Kidney (tissue), 14 donors: ENCODE data around the gene ACVRL1. TPM values are rescaled to one million over a fixed set of nuclear protein-coding genes. Genes with fewer than 3 reads are reported as not detected.

Experiments
- DNase-seq, 5 donors: peaks; one replicate each; pipeline ENCODE4 v3.0.0-alpha.2; 2013 to 2020
- FAIRE-seq: peaks from 2 replicates; lab custom pipeline; 2012; peaks lifted over from hg19 to GRCh38; lab: Jason Lieb, UNC
- H3K27ac ChIP-seq, 2 donors: one replicate each; pipeline ENCODE4 v1.7.0; 2013; ENCODE audit warnings: low read depth in 2 of 2, low read length in 2 of 2, inconsistent platforms in 1 of 2
- H3K27me3 ChIP-seq: one replicate; pipeline ENCODE4 v1.7.1; 2013; ENCODE audit warnings: low read length, inconsistent platforms; ENCODE audit not compliant: control insufficient read depth, insufficient read depth
- H3K36me3 ChIP-seq, 3 donors: one replicate each; pipeline versions ENCODE4 v1.7.0 to v1.7.1; 2013; ENCODE audit warnings: low read length in 3 of 3, control low read depth in 1 of 3, inconsistent platforms in 1 of 3; ENCODE audit not compliant: insufficient read depth in 3 of 3, control insufficient read depth in 2 of 3
- H3K4me1 ChIP-seq, 3 donors: one replicate each; pipeline versions ENCODE4 v1.7.0 to v1.7.1; 2013; ENCODE audit warnings: low read length in 3 of 3, inconsistent platforms in 1 of 3, low read depth in 1 of 3; ENCODE audit not compliant: control insufficient read depth in 2 of 3, insufficient read depth in 2 of 3
- H3K4me3 ChIP-seq, 3 donors: one replicate each; pipeline versions ENCODE4 v1.7.0 to v1.8.1; 2013; ENCODE audit warnings: low read length in 3 of 3, control low read depth in 1 of 3, inconsistent platforms in 1 of 3
- H3K9ac ChIP-seq, 3 donors: one replicate each; pipeline versions ENCODE4 v1.7.0 to v1.7.1; 2013; ENCODE audit warnings: low read length in 3 of 3, control low read depth in 1 of 3, inconsistent platforms in 1 of 3
- H3K9me3 ChIP-seq, 3 donors: one replicate each; pipeline versions ENCODE4 v1.7.0 to v1.7.1; 2013; ENCODE audit warnings: low read length in 3 of 3, control low read depth in 1 of 3, inconsistent platforms in 1 of 3; ENCODE audit not compliant: control insufficient read depth in 2 of 3, insufficient read depth in 1 of 3
- CTCF ChIP-seq: IDR thresholded peaks from 3 replicates; pipeline ENCODE4 v1.5.1; 2012; ENCODE audit warnings: mild to moderate bottlenecking, moderate library complexity, borderline replicate concordance; ENCODE audit not compliant: insufficient read depth; ENCODE audit errors: extremely low read depth
- intact Hi-C: fragments of 100-400 bp; cut with DNase I; formaldehyde crosslinking; loops from one replicate; pipeline ENCODE4 v1.11.1; 2022
- polyA plus RNA-seq: library from polyadenylated mRNA; stranded (reverse); fragments of 350-450 nt; fragmentation: Illumina TruSeq; extraction: RNeasy Lipid Tissue Mini Kit (QIAGEN cat#74804); gene quantifications from one replicate; pipeline ENCODE4 v1.2.3, GENCODE V29; 2014; ENCODE audit warnings: low read depth, low replicate concordance; ENCODE audit not compliant: insufficient read depth
- total RNA-seq: library from RNA; stranded (reverse); fragmentation: NEBNext Ultra II Directional; extraction: Animal tissue kit (Norgen Biotek cat#: 25700); gene quantifications from one replicate; pipeline ENCODE4 v1.2.1, GENCODE V29; 2021
- donor health status: control.
- donor health status: control.
- donor health status: control.
- donor health status: control.
- donor health status: control.
- donor health status: DM: yes; HTN: yes; CAD: no.
- donor health status: Normal renal cell carcinoma (clear cell type).

ACVRL1 gene
- total and polyA plus RNA-seq, 2 donors from 2014 or later: 29.1 to 88.4 TPM

- no peak within 1 kb of the TSS for H3K4me3 ChIP-seq
- peaks cover 0 to 6% (median 0%) of the 10 kb centered on the region in 3 donors for H3K4me1 ChIP-seq
- no peak within 1 kb of the TSS for H3K27ac ChIP-seq
- no peaks in the 10 kb centered on the region for H3K9me3 ChIP-seq
- peak; percentile 75 to 90 (median 83) for DNase-seq
- no peak for TF ChIP-seq CTCF
- no peak for FAIRE-seq
- H3K36me3 ChIP-seq: no peaks in the 10 kb centered on the region
- no peaks in the 10 kb centered on the region for H3K27me3 ChIP-seq
- H3K9ac ChIP-seq: no peak within 1 kb of the TSS
- intact Hi-C loops: no loop called here
Measured at GRCh38 chr12:51887476-51888315, 19.6 kb upstream of the ACVRL1 start, which contains the start of gene ANKRD33. Gene ANKRD33 (plus strand): TSS chr12:51888103. CDS start chr12:51888187, 84 bp downstream.

GRCh38 chr12:51888316-51889215 is 18.7 kb upstream of the ACVRL1 start:
- H3K4me1 ChIP-seq: peaks cover 0 to 6% (median 0%) of the 10 kb centered on the region in 3 donors
- intact Hi-C loops: no loop called here
- H3K36me3 ChIP-seq: no peaks in the 10 kb centered on the region
- no peak overlapping the region for H3K27ac ChIP-seq
- FAIRE-seq (no peak), DNase-seq (no peak)
- TF ChIP-seq CTCF: no peak
- no peaks in the 10 kb centered on the region for H3K27me3 ChIP-seq
- no peak overlapping the region for H3K4me3 ChIP-seq
- H3K9ac ChIP-seq: no peak overlapping the region
- H3K9me3 ChIP-seq: no peaks in the 10 kb centered on the region

DNA sequence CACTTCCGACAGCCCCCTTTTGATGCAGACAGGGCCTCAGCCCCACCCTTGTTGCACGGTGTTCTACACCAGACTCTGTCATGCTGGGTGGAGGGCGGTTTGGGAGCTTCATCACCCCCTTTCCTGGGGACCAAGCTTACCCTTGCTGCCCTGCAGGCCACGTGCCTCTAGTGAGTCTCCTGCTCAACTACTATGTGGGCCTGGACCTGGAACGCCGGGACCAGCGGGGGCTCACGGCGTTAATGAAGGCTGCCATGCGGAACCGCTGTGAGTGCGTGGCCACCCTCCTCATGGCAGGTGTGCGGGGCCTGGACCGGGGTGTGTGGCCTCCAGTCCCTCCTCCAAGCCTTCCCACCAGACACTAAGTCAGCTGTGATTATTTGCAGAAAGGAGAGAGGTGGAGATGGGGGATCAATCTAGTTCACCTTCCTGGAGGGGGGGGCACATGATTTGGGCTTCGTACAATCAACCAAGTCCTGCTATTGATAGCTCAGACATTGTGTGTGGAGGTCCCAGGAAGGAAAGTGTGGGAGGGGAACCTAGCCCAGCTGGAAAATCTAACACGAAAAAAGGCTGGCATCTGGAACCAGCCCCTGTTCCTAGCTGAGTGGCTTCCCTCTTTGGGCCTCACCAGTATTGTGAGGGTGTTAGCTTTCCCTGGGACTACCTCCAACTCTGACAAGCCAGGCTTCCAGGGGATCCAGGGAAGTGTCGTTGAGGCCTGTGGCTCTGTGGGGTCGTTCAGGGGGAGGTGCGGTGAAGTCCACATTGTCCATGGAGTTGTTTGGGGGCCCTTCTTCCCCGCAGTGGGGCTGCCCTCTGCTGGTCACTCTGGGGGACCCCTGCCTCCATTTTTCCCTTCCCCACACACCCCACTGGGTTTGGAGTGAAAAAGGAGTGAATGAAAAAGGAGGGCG is 17.8 kb upstream of the ACVRL1 start:
- H3K36me3 ChIP-seq: no peaks in the 10 kb centered on the region
- H3K27ac ChIP-seq: no peak overlapping the region
- TF ChIP-seq CTCF: no peak
- no peak overlapping the region for H3K9ac ChIP-seq
- intact Hi-C loops: loop anchor here (10.0 kb wide), 1 partner anchor 95 kb away; no protein-coding TSS in a partner anchor
- H3K4me3 ChIP-seq: no peak overlapping the region
- DNase-seq (peak in 2 of 5 donors; percentile 56 to 60), FAIRE-seq (no peak)
- H3K9me3 ChIP-seq: no peaks in the 10 kb centered on the region
- H3K27me3 ChIP-seq: no peaks in the 10 kb centered on the region
- peaks cover 0 to 6% (median 0%) of the 10 kb centered on the region in 3 donors for H3K4me1 ChIP-seq
